Stromal cell of bone marrow (primary cell): ENCODE data around the gene GAL.

Source experiments
- DNase-seq: peaks from one replicate; pipeline ENCODE4 v3.0.0-alpha.2; 2012; ENCODE audit warnings: low read depth

The GAL gene

DNA sequence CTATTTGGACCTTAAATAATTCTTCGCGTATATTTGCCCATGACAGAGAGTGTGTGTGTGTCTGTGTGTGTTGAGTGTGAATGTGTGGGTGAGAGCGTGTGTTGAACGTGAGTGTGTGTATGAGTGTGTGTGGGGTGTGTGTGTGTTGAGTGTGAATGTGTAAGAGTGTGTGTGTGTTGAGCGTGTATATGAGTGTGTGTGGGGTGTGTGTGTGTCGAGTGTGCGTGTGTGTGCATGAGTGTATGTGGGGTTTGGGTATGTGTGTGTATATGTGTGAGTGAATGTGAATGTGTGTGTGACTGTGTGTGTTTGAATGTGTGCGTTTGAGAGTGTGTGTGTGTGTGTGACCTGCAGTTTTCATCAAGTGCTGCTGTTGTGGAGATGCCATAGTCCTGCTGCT is 26.8 kb downstream of the GAL start:
- DNase-seq: no peak

DNA sequence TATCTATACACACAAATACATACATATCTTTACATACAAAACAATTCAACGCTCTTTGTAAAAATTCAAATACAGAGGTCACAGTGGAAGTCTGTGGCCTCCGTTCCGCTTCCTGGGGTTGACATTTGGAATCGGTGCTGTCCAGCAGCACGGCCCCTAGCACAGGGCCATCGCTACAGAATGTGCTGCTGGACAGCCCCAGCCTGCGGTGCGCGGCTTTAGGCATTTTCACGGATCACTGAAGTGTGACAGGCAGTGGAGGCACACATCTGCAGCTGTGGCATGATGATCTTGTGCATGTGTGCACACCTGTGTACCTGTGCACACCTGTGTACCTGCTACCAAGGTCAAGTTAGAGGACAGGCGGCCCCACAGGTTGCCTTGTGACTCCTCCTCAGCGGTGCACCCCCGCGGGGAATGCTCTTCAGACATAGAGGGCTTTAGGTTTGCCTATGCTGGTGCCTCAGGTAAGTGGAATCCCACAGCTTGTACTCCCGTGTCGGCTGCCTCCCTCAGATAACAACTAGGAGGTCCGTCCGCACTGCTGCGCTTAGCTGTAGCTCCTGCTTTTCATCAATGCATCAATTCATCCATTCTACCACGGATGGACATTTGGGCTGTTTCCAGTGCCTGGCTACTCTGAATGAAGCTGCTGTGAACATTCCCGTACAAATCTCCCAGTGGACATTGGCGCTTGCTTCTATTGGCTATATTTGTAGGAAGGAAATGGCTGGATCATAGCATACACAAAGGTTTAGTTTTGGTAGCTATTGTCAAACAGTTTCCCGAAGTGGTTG is 29.9 kb downstream of the GAL start:
- DNase-seq: no peak

DNA sequence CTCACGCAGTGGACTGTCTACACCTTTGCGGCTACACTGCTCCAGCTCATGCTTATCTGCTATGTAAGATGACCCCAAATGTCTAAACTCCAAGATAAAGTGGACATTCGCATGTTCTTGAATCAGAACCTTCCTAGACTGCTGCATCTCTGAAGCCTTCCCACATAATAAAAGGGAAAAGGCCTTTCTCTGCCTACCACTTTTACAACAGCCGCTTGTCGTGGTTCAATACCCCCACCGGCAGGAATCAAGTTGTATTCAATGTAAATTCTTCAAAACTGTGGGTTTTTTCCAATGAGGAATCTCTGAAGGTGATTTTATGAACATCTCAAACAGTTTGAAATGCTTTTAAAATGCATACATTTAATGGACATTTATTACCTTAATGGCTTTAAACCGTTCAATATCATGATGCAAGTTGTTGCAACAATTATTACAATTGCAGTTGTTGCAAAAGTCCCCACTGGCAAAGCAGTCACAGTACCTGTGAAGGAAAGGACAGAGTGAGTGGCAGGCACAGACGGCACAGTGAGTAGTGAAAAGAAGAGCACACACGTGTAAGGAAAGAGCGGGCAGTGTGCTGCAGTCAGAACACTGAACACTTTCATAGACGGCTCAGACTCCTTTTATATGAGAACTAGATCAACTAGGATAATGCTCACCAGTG is 31.2 kb downstream of the GAL start:
- no peak for DNase-seq

DNA sequence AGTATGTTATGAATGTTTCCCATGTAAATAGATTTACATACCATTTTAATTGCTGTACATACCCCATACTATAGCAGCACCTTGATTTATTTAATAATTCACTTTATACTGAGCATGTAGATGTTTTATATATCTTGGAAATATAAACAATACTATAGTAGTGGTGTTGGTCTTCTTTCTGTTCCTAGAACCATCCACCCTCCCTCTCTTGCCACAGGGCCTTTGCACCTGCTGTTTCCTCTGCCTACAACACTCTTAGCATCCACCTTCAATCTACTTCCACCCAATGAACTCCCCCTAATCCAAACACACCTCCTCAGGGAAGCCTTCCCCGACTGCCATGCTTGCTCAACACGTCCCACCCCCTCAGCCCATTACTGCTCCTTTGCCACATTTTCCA is 36.7 kb downstream of the GAL start:
- no peak for DNase-seq

DNA sequence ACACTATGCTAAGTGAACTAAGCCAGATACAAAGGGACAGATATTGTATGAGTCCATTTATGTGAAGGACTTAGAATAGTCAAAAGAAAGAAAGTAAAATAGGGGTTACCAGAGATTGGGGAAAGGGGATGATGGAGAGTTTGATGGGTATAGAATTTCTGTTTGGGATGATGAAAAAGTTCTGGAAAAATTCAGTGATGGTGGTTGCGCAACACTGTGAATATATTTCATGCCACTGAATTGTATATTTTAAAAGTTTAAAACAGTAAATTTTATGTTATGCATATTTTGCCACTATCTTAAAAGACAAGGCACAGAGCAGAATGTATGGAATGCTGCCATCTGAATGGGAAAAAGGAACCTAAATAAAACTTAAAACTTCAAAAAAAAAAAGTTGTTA is 37.8 kb downstream of the GAL start:
- no peak for DNase-seq

DNA sequence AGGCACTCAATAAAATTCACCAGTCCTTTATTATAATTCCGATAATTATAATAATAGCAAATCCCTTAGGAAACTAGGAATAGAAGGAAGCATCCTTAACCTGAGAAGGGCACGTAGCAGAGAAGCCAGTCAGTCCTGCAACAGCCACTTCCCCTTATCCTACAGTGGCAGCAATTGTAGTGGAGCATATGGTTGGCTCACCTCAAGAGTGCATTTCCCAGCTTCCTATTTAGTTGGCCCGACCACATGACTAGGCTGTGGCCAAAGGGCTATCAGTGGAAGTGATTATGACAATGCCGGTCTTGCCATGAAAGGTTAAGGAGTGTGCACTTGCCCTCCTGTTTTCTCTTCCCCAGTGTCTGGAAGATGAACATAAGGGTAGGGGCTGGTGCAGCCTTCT is 39.9 kb downstream of the GAL start:
- DNase-seq: no peak

DNA sequence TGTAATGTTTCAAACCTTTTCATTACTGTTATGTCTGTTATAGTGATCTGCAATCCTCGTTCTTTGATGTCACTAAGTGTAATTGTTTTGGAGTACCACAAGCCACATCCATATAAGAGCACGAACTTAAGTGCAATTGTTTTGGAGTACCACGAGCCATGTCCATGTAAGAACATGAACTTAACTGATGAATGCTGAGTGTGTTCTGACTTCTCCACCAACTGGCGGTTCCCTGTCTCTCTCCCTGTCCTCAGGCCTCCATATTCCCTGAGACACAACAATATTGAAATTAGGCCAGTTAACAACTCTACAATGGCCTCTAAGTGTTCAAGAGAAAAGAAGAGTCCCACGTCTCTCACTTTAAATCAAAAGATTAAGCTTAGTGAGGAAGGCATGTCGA is 43.4 kb downstream of the GAL start:
- no peak for DNase-seq

DNA sequence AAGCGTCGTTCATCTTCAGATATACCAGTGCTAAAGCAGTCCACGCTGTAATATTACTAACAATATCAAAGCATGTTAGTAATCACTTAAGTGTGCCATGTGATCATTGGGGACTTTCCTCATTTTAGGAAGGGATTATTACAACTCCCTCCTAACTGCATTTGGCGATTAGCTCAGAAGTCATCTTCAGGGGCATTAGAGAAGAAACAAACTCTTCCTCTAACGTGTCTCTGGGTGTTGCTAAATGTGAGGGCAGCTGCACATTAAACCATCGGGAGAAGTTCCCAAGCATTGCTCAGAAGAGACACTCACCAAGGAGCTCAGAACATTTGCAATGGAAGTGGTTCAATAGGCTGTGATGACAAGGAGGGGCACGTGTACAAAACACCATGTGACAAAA is 49.8 kb downstream of the GAL start:
- no peak for DNase-seq

DNA sequence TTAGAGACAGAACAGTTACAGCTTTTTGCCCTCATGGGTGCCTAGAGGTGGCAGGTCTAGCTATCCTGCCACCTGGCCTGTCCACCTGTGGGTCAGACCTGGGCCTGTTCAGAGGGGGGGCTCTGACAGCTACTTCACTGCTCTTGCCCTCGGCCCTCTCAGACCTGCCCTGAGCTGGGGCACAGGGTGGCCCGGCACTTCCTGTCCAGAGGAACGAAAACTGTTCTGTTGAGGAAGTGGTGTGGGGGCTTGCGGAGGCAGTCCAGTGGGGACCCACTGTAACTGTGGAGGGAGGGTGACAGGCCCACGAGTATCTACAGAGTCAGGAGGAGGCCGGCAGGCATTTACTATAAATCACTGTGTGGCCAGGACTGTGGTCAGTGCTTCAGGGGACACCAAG is 50.8 kb downstream of the GAL start:
- DNase-seq: no peak

DNA sequence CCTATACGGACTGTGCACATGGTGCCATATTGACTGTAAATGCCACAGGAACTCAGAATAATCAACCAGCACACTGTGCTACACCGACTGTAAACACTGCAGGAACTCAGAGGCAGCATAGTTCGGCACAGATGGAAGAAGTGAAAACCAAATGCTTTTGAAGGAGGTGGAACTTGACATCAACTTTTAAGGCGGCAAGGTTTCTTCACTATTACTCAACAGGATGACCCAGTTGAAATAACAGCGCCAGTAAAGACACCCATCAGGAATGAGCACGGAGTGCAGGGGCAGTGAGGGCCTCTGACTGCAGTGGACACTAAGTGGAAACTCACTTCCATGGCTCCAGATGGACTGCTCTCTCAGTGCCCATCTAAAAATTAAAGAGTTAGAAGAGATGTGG is 51.3 kb downstream of the GAL start:
- DNase-seq: no peak
